ENCODE data around the gene ACD. TPM values are rescaled to one million over a fixed set of nuclear protein-coding genes. Genes with fewer than 3 reads are reported as not detected.

The ACD gene
- total RNA-seq, 1 donor from 2014 or later: 21.3 TPM

GRCh38 chr16:67651847-67652246 is 8.2 kb downstream of the ACD start:
- no peak for DNase-seq (ENCODE audit: extremely low spot score, unreplicated experiment)
- Mint-ChIP-seq H3K27ac (ENCODE audit: unreplicated experiment) (no peak overlapping the region), H3K27me3 (ENCODE audit: unreplicated experiment) (peaks cover 18% of the 10 kb centered on the region), H3K36me3 (ENCODE audit: unreplicated experiment) (no peaks in the 10 kb centered on the region), H3K4me1 (ENCODE audit: unreplicated experiment) (peaks cover 5% of the 10 kb centered on the region), H3K4me3 (ENCODE audit: unreplicated experiment) (peak overlapping the region; percentile 70), H3K9me3 (ENCODE audit: unreplicated experiment) (no peaks in the 10 kb centered on the region)
- no peak for TF ChIP-seq CTCF (IDR thresholded peaks at IDR 0.05)

- DNase-seq (ENCODE audit: extremely low spot score, unreplicated experiment): no peak
- Mint-ChIP-seq H3K4me3 (ENCODE audit: unreplicated experiment) (no peak overlapping the region), H3K27ac (ENCODE audit: unreplicated experiment) (no peak overlapping the region), H3K4me1 (ENCODE audit: unreplicated experiment) (peaks cover 5% of the 10 kb centered on the region), H3K27me3 (ENCODE audit: unreplicated experiment) (peaks cover 18% of the 10 kb centered on the region), H3K36me3 (ENCODE audit: unreplicated experiment) (no peaks in the 10 kb centered on the region), H3K9me3 (ENCODE audit: unreplicated experiment) (no peaks in the 10 kb centered on the region)
- TF ChIP-seq CTCF (IDR thresholded peaks at IDR 0.05): no peak
These were observed 9.0 kb downstream of the ACD start for GRCh38 chr16:67651039-67651438.

- Mint-ChIP-seq H3K4me1 (ENCODE audit: unreplicated experiment) (peaks cover 5% of the 10 kb centered on the region), H3K36me3 (ENCODE audit: unreplicated experiment) (no peaks in the 10 kb centered on the region), H3K27me3 (ENCODE audit: unreplicated experiment) (peaks cover 18% of the 10 kb centered on the region), H3K4me3 (ENCODE audit: unreplicated experiment) (no peak overlapping the region), H3K9me3 (ENCODE audit: unreplicated experiment) (no peaks in the 10 kb centered on the region), H3K27ac (ENCODE audit: unreplicated experiment) (no peak overlapping the region)
- DNase-seq (ENCODE audit: extremely low spot score, unreplicated experiment): no peak
- no peak for TF ChIP-seq CTCF (IDR thresholded peaks at IDR 0.05)
These were observed 10.0 kb downstream of the ACD start for GRCh38 chr16:67650023-67650422.

GRCh38 chr16:67649494-67649931 is 10.5 kb downstream of the ACD start:
- Mint-ChIP-seq H3K27ac (ENCODE audit: unreplicated experiment) (no peak overlapping the region), H3K9me3 (ENCODE audit: unreplicated experiment) (no peaks in the 10 kb centered on the region), H3K36me3 (ENCODE audit: unreplicated experiment) (no peaks in the 10 kb centered on the region), H3K4me3 (ENCODE audit: unreplicated experiment) (no peak overlapping the region), H3K27me3 (ENCODE audit: unreplicated experiment) (peaks cover 18% of the 10 kb centered on the region), H3K4me1 (ENCODE audit: unreplicated experiment) (peaks cover 5% of the 10 kb centered on the region)
- TF ChIP-seq CTCF (IDR thresholded peaks at IDR 0.05): no peak
- no peak for DNase-seq (ENCODE audit: extremely low spot score, unreplicated experiment)

GRCh38 chr16:67648764-67649407 is 11.2 kb downstream of the ACD start:
- no peak for TF ChIP-seq CTCF (IDR thresholded peaks at IDR 0.05)

More at GRCh38 chr16:67648764-67649407, 11.2 kb downstream of the ACD start:
- H3K4me1 Mint-ChIP-seq (ENCODE audit: unreplicated experiment): peaks cover 5% of the 10 kb centered on the region
- H3K27ac Mint-ChIP-seq (ENCODE audit: unreplicated experiment): no peak overlapping the region
- no peak overlapping the region for H3K4me3 Mint-ChIP-seq (ENCODE audit: unreplicated experiment)
- no peaks in the 10 kb centered on the region for H3K36me3 Mint-ChIP-seq (ENCODE audit: unreplicated experiment)
- no peaks in the 10 kb centered on the region for H3K9me3 Mint-ChIP-seq (ENCODE audit: unreplicated experiment)
- DNase-seq (ENCODE audit: extremely low spot score, unreplicated experiment): no peak
- H3K27me3 Mint-ChIP-seq (ENCODE audit: unreplicated experiment): peaks cover 18% of the 10 kb centered on the region
